SK-N-SH treated with all-trans-retinoic acid at 6 μM for 48 hours (cell line): ENCODE data around the gene C1orf105.

Experiments
- ARNTL ChIP-seq: fragments of 450-650 bp; formaldehyde crosslinking; IDR thresholded peaks from 2 replicates; pipeline ENCODE4 v1.5.0; 2020; ENCODE audit warnings: low read depth, mild to moderate bottlenecking, moderate library complexity, borderline replicate concordance
- BACH2 ChIP-seq: fragments of 250-450 bp; sonication (Bioruptor Pico); IDR thresholded peaks from 2 replicates; pipeline ENCODE4 v1.9.0; 2021; ENCODE audit warnings: mild to moderate bottlenecking, borderline replicate concordance
- CREB5 ChIP-seq: fragments of 250-450 bp; sonication (Bioruptor Pico); IDR thresholded peaks from 2 replicates; pipeline ENCODE4 v1.5.1; 2020; ENCODE audit warnings: low read depth, mild to moderate bottlenecking, moderate library complexity
- PATZ1 ChIP-seq: fragments of 250-450 bp; sonication (Bioruptor Pico); IDR thresholded peaks from 2 replicates; pipeline ENCODE4 v1.8.0; 2020; ENCODE audit warnings: mild to moderate bottlenecking, moderate library complexity, borderline replicate concordance
- POU6F1 ChIP-seq: fragments of 250-450 bp; sonication (Bioruptor Pico); IDR thresholded peaks from 2 replicates; pipeline ENCODE4 v1.8.0; 2021; ENCODE audit warnings: low read depth, mild to moderate bottlenecking, moderate library complexity, borderline replicate concordance
- PPARA ChIP-seq: fragments of 250-450 bp; sonication (Bioruptor Pico); IDR thresholded peaks from 2 replicates; pipeline ENCODE4 v1.5.0; 2020; ENCODE audit warnings: mild to moderate bottlenecking, borderline replicate concordance
- TSHZ2 ChIP-seq: fragments of 250-450 bp; sonication (Bioruptor Pico); IDR thresholded peaks from 2 replicates; pipeline ENCODE4 v1.5.0; 2020; ENCODE audit warnings: mild to moderate bottlenecking, moderate library complexity
- ZC3H10 ChIP-seq: fragments of 250-450 bp; sonication (Bioruptor Pico); IDR thresholded peaks from 2 replicates; pipeline ENCODE4 v1.5.1; 2021; ENCODE audit warnings: mild to moderate bottlenecking, moderate library complexity
- ZFP3 ChIP-seq: fragments of 250-450 bp; sonication (Bioruptor Pico); IDR thresholded peaks from 2 replicates; pipeline ENCODE4 v1.5.0; 2020; ENCODE audit warnings: mild to moderate bottlenecking, moderate library complexity
- ZFP30 ChIP-seq: fragments of 450-650 bp; formaldehyde crosslinking; IDR thresholded peaks from 2 replicates; pipeline ENCODE4 v1.5.0; 2022; ENCODE audit warnings: mild to moderate bottlenecking, moderate library complexity
- ZNF70 ChIP-seq: fragments of 450-650 bp; formaldehyde crosslinking; IDR thresholded peaks from 2 replicates; pipeline ENCODE4 v1.5.0; 2020; ENCODE audit warnings: mild to moderate bottlenecking, moderate library complexity
- TF ChIP-seq, protein P1 (sequence below): fragments of 250-450 bp; sonication (Bioruptor Pico); IDR thresholded peaks from 2 replicates; pipeline ENCODE4 v1.5.1; 2021; ENCODE audit warnings: mild to moderate bottlenecking, moderate library complexity

GRCh38 chr1:172496678-172497077 is 76.2 kb downstream of the C1orf105 start:
- TF ChIP-seq BACH2 (CRISPR knock-in tag) (no peak), ARNTL (CRISPR knock-in tag) (no peak), PATZ1 (no peak), CREB5 (CRISPR knock-in tag) (no peak), ZFP3 (CRISPR knock-in tag) (no peak), ZFP30 (CRISPR knock-in tag) (no peak), POU6F1 (CRISPR knock-in tag) (no peak), TSHZ2 (CRISPR knock-in tag) (no peak), ZNF70 (peak; percentile 82), PPARA (no peak), ZC3H10 (no peak)
- TF ChIP-seq, protein P1, sequence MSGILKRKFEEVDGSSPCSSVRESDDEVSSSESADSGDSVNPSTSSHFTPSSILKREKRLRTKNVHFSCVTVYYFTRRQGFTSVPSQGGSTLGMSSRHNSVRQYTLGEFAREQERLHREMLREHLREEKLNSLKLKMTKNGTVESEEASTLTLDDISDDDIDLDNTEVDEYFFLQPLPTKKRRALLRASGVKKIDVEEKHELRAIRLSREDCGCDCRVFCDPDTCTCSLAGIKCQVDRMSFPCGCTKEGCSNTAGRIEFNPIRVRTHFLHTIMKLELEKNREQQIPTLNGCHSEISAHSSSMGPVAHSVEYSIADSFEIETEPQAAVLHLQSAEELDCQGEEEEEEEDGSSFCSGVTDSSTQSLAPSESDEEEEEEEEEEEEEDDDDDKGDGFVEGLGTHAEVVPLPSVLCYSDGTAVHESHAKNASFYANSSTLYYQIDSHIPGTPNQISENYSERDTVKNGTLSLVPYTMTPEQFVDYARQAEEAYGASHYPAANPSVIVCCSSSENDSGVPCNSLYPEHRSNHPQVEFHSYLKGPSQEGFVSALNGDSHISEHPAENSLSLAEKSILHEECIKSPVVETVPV = no peak
